IMR-90 (cell line): ENCODE data around the gene CD248.

Experiments used
- BHLHE40 ChIP-seq: fragments of 150-350 bp; IDR thresholded peaks from 2 replicates; pipeline ENCODE4 v1.6.1; 2016; ENCODE audit warnings: mild to moderate bottlenecking, low read depth, low read length
- CTCF ChIP-seq: conservative IDR thresholded peaks from 2 replicates; pipeline ENCODE4 v1.5.1; 2012; ENCODE audit warnings: mild to moderate bottlenecking, low read depth, low read length, improper control_type of control experiment
- FOS ChIP-seq: fragments of 150-350 bp; IDR thresholded peaks from 2 replicates; pipeline ENCODE4 v1.6.1; 2016; ENCODE audit warnings: low read depth, low read length
- MXI1 ChIP-seq: IDR thresholded peaks from 2 replicates; pipeline ENCODE4 v1.6.1; 2012; ENCODE audit warnings: low read depth, mild to moderate bottlenecking, low read length, moderate library complexity, borderline replicate concordance
- NFE2L2 ChIP-seq: fragments of 150-350 bp; IDR thresholded peaks from 2 replicates; pipeline ENCODE4 v1.6.1; 2016; ENCODE audit warnings: low read depth, mild to moderate bottlenecking, low read length
- POLR2A ChIP-seq: IDR thresholded peaks from 2 replicates; pipeline ENCODE4 v1.6.1; 2012; ENCODE audit warnings: mild to moderate bottlenecking, low read depth, low read length
- RAD21 ChIP-seq: IDR thresholded peaks from 2 replicates; pipeline ENCODE4 v1.6.1; 2012; ENCODE audit warnings: low read length, improper control_type of control experiment
- RFX5 ChIP-seq: IDR thresholded peaks from 2 replicates; pipeline ENCODE4 v1.8.0; 2012; ENCODE audit warnings: low read depth, mild to moderate bottlenecking, low read length, moderate library complexity

GRCh38 chr11:66317723-66318599 lies 1.1 kb upstream of the CD248 start:
- TF ChIP-seq POLR2A, result 0 out of 2 replicates have a peak, but pooled peaks have one; percentile 8
- TF ChIP-seq CTCF, result no peak
- peak; percentile 20; the same call in 1 of the 2 replicates for TF ChIP-seq FOS
- TF ChIP-seq BHLHE40, result no peak
- TF ChIP-seq RAD21, result no peak; the same call in 1 of the 2 replicates
- TF ChIP-seq RFX5, result no peak
- no peak for TF ChIP-seq MXI1
- peak; percentile 67; the same call in 1 of the 2 replicates for TF ChIP-seq NFE2L2
